Thyroid gland (tissue), 4 donors: Measurements from ENCODE around the gene CNTNAP5.

ENCODE experiments used
- POLR2A ChIP-seq, 2 donors: fragments of 450-650 bp; IDR thresholded peaks; one replicate each; pipeline ENCODE4 v1.6.1; 2017; ENCODE audit warnings: antibody characterized with exemption in 2 of 2, mild to moderate bottlenecking in 2 of 2, moderate library complexity in 1 of 2
- TF ChIP-seq, protein P1 (sequence below), 6 experiments: fragments of 200-600 bp in 3 of 6; fragments of 450-650 bp in 3 of 6; sonication (generic) in 3 of 6; IDR thresholded peaks; one replicate each; pipeline ENCODE4 v1.5.1; 2016 to 2019; ENCODE audit warnings: antibody characterized with exemption in 6 of 6, mild to moderate bottlenecking in 2 of 6, inconsistent platforms in 1 of 6, moderate library complexity in 1 of 6

DNA sequence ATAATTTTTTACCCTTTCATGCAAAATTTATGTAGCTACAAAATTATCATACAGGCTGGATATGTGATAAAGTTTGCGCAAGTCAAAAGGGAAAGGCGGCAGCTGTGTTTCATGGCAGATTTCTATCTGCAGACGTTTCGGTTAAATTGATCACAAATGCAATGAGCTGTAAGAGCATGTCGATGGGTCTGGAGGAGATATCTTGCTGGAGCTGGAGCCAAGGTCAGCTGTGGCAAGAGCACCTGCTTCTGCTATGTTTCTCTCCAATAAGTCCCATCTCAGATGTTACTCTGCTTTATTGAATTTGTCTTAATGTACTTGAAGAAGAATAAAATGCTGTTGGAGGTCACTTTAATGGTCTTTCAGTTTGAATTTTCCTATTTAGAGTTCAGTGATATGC, 749.7 kb downstream of the CNTNAP5 start:
- no peak for TF ChIP-seq POLR2A (IDR thresholded peaks at IDR 0.05)
- TF ChIP-seq, protein P1, sequence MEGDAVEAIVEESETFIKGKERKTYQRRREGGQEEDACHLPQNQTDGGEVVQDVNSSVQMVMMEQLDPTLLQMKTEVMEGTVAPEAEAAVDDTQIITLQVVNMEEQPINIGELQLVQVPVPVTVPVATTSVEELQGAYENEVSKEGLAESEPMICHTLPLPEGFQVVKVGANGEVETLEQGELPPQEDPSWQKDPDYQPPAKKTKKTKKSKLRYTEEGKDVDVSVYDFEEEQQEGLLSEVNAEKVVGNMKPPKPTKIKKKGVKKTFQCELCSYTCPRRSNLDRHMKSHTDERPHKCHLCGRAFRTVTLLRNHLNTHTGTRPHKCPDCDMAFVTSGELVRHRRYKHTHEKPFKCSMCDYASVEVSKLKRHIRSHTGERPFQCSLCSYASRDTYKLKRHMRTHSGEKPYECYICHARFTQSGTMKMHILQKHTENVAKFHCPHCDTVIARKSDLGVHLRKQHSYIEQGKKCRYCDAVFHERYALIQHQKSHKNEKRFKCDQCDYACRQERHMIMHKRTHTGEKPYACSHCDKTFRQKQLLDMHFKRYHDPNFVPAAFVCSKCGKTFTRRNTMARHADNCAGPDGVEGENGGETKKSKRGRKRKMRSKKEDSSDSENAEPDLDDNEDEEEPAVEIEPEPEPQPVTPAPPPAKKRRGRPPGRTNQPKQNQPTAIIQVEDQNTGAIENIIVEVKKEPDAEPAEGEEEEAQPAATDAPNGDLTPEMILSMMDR (IDR thresholded peaks at IDR 0.05), result no peak
